K562 (cell line): Measurements from ENCODE around the gene TRNP1.

Source experiments
- CHD2 ChIP-seq: IDR thresholded peaks from 2 replicates; pipeline ENCODE4 v1.6.1; 2011; ENCODE audit warnings: low read depth, low read length
- CHD4 ChIP-seq: fragments of 200-600 bp; sonication (generic); IDR thresholded peaks from 3 replicates; pipeline ENCODE4 v1.6.1; 2012; ENCODE audit warnings: low read depth, mild to moderate bottlenecking, mixed read lengths, low read length, inconsistent platforms; ENCODE audit not compliant: insufficient read depth, insufficient replicate concordance, poor library complexity, severe bottlenecking
- FOXM1 ChIP-seq, 2 experiments: fragments of 450-650 bp in 1 of 2; sonication (generic) in 1 of 2; formaldehyde crosslinking in 1 of 2; IDR thresholded peaks; 2 replicates each; pipeline versions ENCODE4 v1.6.1 to v1.9.0; 2017 to 2022; ENCODE audit warnings: low read depth in 2 of 2, mild to moderate bottlenecking in 2 of 2, missing genetic modification reagents in 1 of 2, moderate library complexity in 1 of 2
- TCF7L2 ChIP-seq: fragments of 150-350 bp; IDR thresholded peaks from 2 replicates; pipeline ENCODE4 v1.6.1; 2016; ENCODE audit warnings: low read depth, mild to moderate bottlenecking, low read length, moderate library complexity
- U2AF1 ChIP-seq: fragments of 200-400 bp; formaldehyde crosslinking; optimal IDR thresholded peaks from 2 replicates; pipeline ENCODE3; 2017; ENCODE audit warnings: mild to moderate bottlenecking, low read depth, low read length, moderate library complexity
- ZNF12 ChIP-seq: sonication (generic); formaldehyde crosslinking; IDR thresholded peaks from 2 replicates; pipeline ENCODE4 v1.4.0; 2020; ENCODE audit warnings: mild to moderate bottlenecking, missing genetic modification reagents
- ZNF431 ChIP-seq: sonication (generic); formaldehyde crosslinking; IDR thresholded peaks from 2 replicates; pipeline ENCODE4 v1.8.0; 2022; ENCODE audit warnings: mild to moderate bottlenecking, missing genetic modification reagents
- TF ChIP-seq, protein P1 (sequence below), 2 experiments: fragments of 450-650 bp; conservative IDR thresholded peaks; 2 replicates each; pipeline ENCODE4 v1.6.1; 2017; ENCODE audit warnings: mild to moderate bottlenecking in 2 of 2, moderate library complexity in 2 of 2
- TF ChIP-seq, protein P2 (sequence below): IDR thresholded peaks from 3 replicates; pipeline ENCODE4 v1.6.1; 2011; ENCODE audit warnings: borderline replicate concordance, mild to moderate bottlenecking; ENCODE audit not compliant: insufficient read length, insufficient read depth
- TF ChIP-seq, protein P3 (sequence below): IDR thresholded peaks from 2 replicates; pipeline ENCODE4 v1.6.1; 2016; ENCODE audit warnings: missing genetic modification characterization, missing compliant biosample characterization
- TF ChIP-seq, protein P4 (sequence below): fragments of 250-450 bp; sonication (Bioruptor Pico); IDR thresholded peaks from 2 replicates; pipeline ENCODE4 v1.8.0; 2022; ENCODE audit warnings: moderate library complexity, mild to moderate bottlenecking, inconsistent platforms

DNA sequence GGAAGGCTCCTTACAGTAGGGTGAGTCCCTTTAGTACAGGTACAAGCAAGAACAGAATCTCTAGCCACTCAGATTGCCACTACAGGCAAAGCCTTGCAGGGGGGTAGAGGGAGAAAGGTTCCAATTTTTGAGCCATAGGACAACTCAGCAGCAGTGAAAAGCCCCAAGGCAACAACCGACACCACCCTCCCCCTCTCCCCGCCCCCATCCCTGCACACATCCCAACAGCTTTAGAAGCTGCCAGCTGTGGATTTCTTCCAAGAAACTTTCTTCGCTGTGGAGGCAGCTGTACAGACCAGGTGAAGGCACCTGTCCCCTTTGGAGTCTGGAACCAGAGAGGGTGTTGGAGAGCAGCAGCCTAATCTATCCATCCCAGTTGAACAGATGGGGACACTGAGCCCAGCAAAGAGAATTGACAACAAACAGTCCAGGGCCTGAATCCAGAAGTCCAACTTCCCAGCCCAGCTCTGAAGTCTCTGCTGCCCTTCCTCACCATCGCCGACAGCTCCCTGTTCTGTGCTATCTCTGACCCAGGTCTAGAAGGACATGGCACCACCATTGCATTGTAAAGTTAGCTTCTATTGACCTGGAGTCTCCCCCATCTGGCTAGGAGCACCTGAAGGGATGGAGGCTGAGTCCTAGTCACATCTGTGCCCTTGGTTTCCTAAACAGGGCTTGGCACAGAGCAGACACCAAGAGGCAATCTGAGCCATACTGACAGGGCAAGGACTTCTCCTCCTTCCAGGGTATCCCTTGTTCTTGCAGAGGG is 16.9 kb downstream of the TRNP1 start:
- no peak for TF ChIP-seq TCF7L2
- TF ChIP-seq, protein P1, sequence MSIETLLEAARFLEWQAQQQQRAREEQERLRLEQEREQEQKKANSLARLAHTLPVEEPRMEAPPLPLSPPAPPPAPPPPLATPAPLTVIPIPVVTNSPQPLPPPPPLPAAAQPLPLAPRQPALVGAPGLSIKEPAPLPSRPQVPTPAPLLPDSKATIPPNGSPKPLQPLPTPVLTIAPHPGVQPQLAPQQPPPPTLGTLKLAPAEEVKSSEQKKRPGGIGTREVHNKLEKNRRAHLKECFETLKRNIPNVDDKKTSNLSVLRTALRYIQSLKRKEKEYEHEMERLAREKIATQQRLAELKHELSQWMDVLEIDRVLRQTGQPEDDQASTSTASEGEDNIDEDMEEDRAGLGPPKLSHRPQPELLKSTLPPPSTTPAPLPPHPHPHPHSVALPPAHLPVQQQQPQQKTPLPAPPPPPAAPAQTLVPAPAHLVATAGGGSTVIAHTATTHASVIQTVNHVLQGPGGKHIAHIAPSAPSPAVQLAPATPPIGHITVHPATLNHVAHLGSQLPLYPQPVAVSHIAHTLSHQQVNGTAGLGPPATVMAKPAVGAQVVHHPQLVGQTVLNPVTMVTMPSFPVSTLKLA (conservative IDR thresholded peaks at IDR 0.05), result no peak
- TF ChIP-seq, protein P2, sequence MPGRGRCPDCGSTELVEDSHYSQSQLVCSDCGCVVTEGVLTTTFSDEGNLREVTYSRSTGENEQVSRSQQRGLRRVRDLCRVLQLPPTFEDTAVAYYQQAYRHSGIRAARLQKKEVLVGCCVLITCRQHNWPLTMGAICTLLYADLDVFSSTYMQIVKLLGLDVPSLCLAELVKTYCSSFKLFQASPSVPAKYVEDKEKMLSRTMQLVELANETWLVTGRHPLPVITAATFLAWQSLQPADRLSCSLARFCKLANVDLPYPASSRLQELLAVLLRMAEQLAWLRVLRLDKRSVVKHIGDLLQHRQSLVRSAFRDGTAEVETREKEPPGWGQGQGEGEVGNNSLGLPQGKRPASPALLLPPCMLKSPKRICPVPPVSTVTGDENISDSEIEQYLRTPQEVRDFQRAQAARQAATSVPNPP, result no peak
- no peak for TF ChIP-seq ZNF431
- no peak for TF ChIP-seq U2AF1
- TF ChIP-seq, protein P3, sequence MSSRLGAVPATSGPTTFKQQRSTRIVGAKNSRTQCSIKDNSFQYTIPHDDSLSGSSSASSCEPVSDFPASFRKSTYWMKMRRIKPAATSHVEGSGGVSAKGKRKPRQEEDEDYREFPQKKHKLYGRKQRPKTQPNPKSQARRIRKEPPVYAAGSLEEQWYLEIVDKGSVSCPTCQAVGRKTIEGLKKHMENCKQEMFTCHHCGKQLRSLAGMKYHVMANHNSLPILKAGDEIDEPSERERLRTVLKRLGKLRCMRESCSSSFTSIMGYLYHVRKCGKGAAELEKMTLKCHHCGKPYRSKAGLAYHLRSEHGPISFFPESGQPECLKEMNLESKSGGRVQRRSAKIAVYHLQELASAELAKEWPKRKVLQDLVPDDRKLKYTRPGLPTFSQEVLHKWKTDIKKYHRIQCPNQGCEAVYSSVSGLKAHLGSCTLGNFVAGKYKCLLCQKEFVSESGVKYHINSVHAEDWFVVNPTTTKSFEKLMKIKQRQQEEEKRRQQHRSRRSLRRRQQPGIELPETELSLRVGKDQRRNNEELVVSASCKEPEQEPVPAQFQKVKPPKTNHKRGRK (tag), result no peak
- TF ChIP-seq, protein P4, sequence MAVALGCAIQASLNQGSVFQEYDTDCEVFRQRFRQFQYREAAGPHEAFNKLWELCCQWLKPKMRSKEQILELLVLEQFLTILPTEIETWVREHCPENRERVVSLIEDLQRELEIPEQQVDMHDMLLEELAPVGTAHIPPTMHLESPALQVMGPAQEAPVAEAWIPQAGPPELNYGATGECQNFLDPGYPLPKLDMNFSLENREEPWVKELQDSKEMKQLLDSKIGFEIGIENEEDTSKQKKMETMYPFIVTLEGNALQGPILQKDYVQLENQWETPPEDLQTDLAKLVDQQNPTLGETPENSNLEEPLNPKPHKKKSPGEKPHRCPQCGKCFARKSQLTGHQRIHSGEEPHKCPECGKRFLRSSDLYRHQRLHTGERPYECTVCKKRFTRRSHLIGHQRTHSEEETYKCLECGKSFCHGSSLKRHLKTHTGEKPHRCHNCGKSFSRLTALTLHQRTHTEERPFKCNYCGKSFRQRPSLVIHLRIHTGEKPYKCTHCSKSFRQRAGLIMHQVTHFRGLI (CRISPR knock-in tag), result no peak
- TF ChIP-seq ZNF12 (CRISPR knock-in tag), result no peak
- TF ChIP-seq FOXM1 (IDR thresholded peaks at IDR 0.05; ENCODE audit: low read depth), result no peak
- no peak for TF ChIP-seq FOXM1 (CRISPR knock-in tag; IDR thresholded peaks at IDR 0.05; ENCODE audit: low read depth)
- no peak for TF ChIP-seq CHD2
- no peak for TF ChIP-seq CHD4
